IgD-negative memory B cell (primary cell): Measurements from ENCODE around the gene KRT79. TPM values are rescaled to one million over a fixed set of nuclear protein-coding genes. Genes with fewer than 3 reads are reported as not detected.
"Not testable (repeated sequence)": the region's sequence is repeated elsewhere in the genome, so short reads cannot be mapped to it uniquely, and the experiment has no call there.

Source experiments
- H3K27ac Mint-ChIP-seq, 3 donors: one replicate each; pipeline ENCODE4 v1.8.0; 2020 to 2022; ENCODE audit warnings: mild to moderate bottlenecking in 3 of 3, mixed read lengths in 3 of 3, moderate library complexity in 1 of 3
- H3K27me3 Mint-ChIP-seq: one replicate; pipeline ENCODE4 v1.8.0; 2021; ENCODE audit warnings: mixed read lengths
- H3K36me3 Mint-ChIP-seq: one replicate; pipeline ENCODE4 v1.8.0; 2020; ENCODE audit warnings: mild to moderate bottlenecking, mixed read lengths
- H3K4me1 Mint-ChIP-seq, 3 donors: one replicate each; pipeline ENCODE4 v1.8.0; 2020 to 2022; ENCODE audit warnings: mixed read lengths in 3 of 3, mild to moderate bottlenecking in 1 of 3
- H3K4me3 Mint-ChIP-seq, 4 donors: one replicate each; pipeline ENCODE4 v1.8.0; 2020 to 2022; ENCODE audit warnings: mild to moderate bottlenecking in 4 of 4, mixed read lengths in 4 of 4, moderate library complexity in 3 of 4
- H3K9me3 Mint-ChIP-seq, 3 donors: one replicate each; pipeline ENCODE4 v1.8.0; 2020 to 2021; ENCODE audit warnings: mixed read lengths in 3 of 3, mild to moderate bottlenecking in 1 of 3
- polyA plus RNA-seq: library from polyadenylated mRNA; unstranded; fragments of 300-500 nt; fragmentation: Illumina TruSeq; gene quantifications from one replicate; pipeline ENCODE4 v1.2.3, GENCODE V29; 2021

Gene KRT79
- polyA plus RNA-seq, 1 donor from 2014 or later, result not detected

DNA sequence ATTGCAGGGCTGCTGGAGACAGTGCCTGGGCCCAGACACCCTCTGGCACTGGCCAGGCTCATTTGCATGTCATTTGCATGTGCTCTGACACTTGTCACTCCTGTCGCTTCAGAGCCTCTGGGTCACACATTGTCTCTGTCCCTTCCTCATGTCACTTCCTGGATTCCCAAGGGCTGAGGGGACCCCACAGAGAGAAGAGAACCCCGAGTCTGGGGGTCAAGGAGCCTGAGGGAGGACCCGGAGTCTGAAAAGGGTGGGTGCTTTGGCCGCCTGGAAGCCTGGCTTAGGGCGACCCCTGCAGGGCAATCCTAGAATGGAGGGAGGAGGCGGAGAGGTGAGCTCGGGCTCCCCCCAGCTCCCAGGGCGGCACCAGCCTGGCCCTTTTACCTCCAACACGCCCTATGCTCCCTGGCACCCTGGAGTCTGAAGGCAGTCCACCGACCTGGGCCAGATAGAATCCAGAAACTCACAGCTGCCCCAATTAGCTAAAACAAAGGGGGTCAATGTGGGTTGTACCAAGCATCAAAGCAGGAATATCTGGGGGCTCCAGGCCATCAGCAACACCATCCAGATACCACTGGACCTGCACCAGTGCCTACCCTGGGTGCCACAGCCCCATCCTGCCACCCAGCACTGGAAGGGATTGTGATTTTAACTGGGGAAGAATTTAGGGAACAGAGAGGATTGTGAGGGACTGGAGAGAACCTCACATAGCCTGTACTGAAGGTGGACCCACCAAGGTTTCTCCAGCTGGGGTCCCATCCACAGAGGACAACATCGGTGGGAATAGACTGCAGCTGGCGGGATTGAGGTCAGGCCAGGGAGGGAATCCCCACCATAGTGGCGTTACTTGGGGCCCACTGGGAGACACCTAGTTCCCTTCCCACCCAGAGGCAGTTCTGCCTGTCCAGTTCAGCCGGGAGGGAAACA, 36.5 kb upstream of the KRT79 start:
- H3K36me3 Mint-ChIP-seq, result no peaks in the 10 kb centered on the region
- H3K27ac Mint-ChIP-seq, result no peak overlapping the region
- peaks cover 8% of the 10 kb centered on the region for H3K27me3 Mint-ChIP-seq
- H3K9me3 Mint-ChIP-seq, result no peaks in the 10 kb centered on the region
- peak overlapping the region in 3 of 4 donors; percentile 52 to 63 (median 53) for H3K4me3 Mint-ChIP-seq
- H3K4me1 Mint-ChIP-seq, result peaks cover 16 to 20% (median 20%) of the 10 kb centered on the region in 3 donors

DNA sequence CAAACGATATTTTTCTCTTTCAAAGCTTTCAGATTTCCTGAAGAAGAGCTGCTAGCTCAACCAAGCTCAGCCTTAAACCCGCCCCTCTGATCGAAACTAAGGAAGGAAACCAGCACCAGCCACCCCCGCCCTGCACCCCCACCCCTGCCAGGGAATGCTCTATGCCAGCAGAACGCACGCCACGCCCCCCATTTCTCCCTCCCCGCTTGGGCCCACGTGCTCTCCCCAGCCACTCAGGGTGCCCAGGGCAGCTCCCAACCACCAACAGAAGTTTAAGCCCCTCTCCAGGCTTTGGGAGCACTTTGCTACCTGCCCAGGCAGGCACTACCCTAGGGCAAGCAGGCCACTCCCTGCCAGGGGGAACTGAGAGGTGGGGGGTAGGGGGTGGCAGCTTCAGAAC, 33.5 kb upstream of the KRT79 start:
- Mint-ChIP-seq H3K27me3 (peaks cover 2% of the 10 kb centered on the region), H3K36me3 (no peaks in the 10 kb centered on the region), H3K9me3 (no peaks in the 10 kb centered on the region), H3K27ac (no peak overlapping the region), H3K4me3 (no peak overlapping the region), H3K4me1 (peaks cover 10 to 11% (median 10%) of the 10 kb centered on the region in 3 donors)

DNA sequence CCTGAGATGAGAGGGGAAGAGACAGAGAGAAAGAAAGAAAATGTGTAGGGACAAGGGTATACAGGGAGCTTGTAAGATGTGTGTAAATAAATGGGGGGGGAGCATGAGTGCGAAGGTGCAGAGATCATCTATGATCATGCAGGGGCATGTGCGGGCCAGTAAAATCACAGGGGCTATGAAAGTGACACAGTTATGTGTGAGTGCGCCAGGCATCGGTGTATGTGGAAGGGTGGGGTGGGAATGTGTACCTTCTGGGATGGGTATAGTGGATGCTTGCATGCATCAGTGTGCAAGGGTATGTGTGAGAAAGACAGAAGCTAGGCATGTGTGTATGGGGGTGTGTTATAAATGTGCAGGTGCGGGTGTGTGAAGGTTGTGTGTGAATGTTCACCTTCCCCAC, 33.0 kb upstream of the KRT79 start:
- Mint-ChIP-seq H3K4me1 (peaks cover 10 to 11% (median 10%) of the 10 kb centered on the region in 3 donors), H3K9me3 (no peaks in the 10 kb centered on the region), H3K27ac (no peak overlapping the region), H3K27me3 (peaks cover 2% of the 10 kb centered on the region), H3K4me3 (peak overlapping the region in 2 of 4 donors; percentile 19 to 37), H3K36me3 (no peaks in the 10 kb centered on the region)

DNA sequence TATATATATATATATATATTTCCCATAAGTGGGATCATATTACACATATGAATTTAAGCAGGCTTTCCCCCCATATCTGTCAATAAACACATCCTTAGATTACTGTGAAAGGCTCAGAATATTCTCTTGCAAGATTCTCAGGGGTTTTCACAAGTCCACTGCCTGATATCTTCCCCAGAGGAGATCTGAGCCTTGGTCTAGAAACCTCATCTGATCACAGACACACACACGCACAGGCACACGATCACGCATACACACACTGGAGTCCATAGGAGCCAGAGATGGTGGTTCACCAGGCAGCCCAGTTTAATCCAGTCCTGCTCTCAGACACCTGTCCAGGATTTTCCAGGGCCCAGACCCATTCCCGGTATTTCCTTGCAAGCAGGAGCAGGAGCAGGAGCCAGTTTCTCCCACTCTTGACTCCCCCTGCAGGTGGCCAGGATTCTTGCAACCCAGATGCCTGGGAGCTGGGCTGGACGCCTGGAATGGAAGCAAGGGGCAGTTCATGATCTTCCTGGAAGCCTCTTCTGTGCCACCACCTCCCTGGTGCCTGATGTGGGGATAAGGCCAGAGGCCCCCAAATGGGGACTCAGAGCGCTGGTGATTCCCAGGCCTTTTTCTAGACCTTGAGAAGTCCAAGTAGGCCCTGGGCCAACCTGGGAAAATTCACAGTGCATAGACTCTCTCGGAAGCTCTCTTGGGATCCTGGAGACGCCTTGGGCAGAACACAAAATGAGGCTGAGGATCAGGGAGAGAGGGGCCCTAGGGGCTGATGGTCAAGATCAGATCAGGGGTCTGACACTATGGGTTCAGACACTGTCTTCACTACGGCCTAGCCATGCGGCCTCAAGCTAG, 31.2 kb upstream of the KRT79 start:
- Mint-ChIP-seq H3K4me3 (peak overlapping the region in 1 of 4 donors; percentile 52), H3K36me3 (no peaks in the 10 kb centered on the region), H3K27me3 (peaks cover 2% of the 10 kb centered on the region), H3K9me3 (no peaks in the 10 kb centered on the region), H3K4me1 (peaks cover 5 to 11% (median 10%) of the 10 kb centered on the region in 3 donors), H3K27ac (no peak overlapping the region)

DNA sequence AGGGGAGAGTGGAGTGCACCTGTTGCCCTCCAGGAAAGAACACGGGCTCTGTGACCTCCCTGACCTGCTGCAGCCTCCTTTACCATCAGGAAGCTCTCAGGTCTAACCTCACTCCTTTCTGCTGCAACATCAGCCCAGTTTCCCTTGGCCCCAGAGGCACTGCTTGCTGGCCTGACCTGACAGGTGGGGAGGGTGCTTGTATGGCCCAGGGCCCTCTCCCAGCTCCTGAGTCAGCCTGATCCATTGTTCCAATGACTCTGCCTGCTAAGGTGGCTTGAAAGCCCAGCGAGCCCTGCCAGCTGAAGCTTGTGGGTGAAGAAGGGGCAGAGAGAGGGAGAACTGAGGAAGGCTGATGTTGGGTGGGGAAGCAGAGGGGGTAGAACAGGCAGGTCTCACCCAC, 27.9 kb upstream of the KRT79 start:
- Mint-ChIP-seq H3K27me3 (peaks cover under 1% of the 10 kb centered on the region), H3K27ac (no peak overlapping the region), H3K9me3 (no peaks in the 10 kb centered on the region), H3K36me3 (no peaks in the 10 kb centered on the region), H3K4me1 (peaks cover 0 to 1% (median 1%) of the 10 kb centered on the region in 3 donors), H3K4me3 (no peak overlapping the region)

DNA sequence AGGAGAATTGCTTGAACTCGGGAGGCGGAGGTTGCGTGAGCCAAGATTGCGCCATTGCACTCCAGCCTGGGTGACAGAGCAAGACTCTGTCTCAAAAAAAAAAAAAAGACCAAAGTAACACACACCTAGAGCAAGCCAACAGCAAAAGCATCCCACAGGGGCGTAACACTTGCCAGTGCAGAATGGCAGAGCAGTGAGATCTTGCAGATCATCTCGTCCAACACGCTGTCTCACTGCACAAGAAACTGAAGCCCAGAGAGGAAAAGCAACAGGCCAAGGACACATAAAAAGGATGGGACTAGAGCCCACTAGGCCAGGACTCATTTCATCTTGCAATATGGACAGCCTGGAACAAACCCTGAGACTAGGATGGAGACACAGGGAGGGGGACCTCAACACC, 27.4 kb upstream of the KRT79 start:
- no peaks in the 10 kb centered on the region for H3K36me3 Mint-ChIP-seq
- H3K27me3 Mint-ChIP-seq, result peaks cover 4% of the 10 kb centered on the region
- no peak overlapping the region for H3K4me3 Mint-ChIP-seq
- no peaks in the 10 kb centered on the region for H3K4me1 Mint-ChIP-seq
- H3K27ac Mint-ChIP-seq, result no peak overlapping the region
- no peaks in the 10 kb centered on the region for H3K9me3 Mint-ChIP-seq

DNA sequence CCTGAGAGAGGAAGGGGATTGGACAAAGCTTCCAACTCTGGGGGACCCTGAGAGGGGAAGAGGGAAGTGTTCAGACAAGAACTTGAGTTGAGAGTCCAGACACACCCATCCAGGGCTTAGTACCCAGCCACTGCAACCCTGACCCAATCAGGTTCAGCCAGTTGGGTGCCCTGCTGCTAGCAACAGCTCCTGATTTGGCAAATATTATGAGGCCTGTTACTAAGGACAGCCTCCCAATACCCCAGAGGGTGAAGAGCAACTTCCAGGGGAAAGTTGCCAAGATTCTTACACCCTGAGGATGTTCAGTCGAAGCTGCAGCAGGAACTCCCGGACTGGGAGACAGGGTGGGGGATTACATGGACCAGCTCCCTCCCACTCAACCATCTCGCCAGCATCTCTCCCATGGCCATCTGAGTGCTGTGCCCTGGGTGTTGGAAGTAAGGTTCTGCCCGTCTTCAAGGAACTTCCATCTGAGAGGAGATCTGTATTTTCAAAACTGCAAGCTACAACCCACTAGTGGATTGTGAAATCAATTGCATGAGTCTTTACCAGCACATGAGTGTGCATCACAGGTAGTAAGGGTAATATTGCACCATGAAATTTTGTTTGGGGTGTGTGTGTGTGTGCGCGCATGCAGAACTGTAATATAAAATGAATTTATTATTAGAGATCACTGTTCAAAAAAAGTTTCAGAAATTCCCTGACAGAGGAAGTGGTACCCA, 26.2 kb upstream of the KRT79 start:
- Mint-ChIP-seq H3K4me1 (no peaks in the 10 kb centered on the region), H3K9me3 (peaks cover 0 to 4% (median 0%) of the 10 kb centered on the region in 3 donors), H3K4me3 (no peak overlapping the region), H3K36me3 (no peaks in the 10 kb centered on the region), H3K27me3 (peaks cover 7% of the 10 kb centered on the region), H3K27ac (peak overlapping the region in 1 of 3 donors; percentile 62)

DNA sequence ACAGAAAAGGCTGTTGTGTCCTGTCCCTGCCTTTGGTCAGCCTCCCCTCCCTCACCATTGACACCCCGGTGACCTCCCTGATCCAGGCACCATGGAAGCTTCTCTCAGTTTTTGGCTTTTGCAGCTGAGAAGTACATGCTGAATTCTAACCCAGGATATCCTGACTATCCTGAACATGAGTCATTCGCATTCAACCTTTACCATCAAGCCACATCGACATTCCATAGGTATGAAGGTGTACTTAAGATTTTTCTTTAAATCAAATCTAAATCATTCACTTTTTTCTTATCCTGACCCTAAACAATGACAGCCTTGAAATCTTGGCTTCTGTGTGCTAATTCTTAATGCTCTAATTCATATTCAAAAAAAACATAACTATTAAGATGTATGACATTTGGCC, 23.4 kb upstream of the KRT79 start:
- Mint-ChIP-seq H3K9me3 (peaks cover 0 to 4% (median 0%) of the 10 kb centered on the region in 3 donors), H3K36me3 (no peaks in the 10 kb centered on the region), H3K4me3 (no peak overlapping the region), H3K27ac (no peak overlapping the region), H3K27me3 (peaks cover 12% of the 10 kb centered on the region), H3K4me1 (no peaks in the 10 kb centered on the region)

DNA sequence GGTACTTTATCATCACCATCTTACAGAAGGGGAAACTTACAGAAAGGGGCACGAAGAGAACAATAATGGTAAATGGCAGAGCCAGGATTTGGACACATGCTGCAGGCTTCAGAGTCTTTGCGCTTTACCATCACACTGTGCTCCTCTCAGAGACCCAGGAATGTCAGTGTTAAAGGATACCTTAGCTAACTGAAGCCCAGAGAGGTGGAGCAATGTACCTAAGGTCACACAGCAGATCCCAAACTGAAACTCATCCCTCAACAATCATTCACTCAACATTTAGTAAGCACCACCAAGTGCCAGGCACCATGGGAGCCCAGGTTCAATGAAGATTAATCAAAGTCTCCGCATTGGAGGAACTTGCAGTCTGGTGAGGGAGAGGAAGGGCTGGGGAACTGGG, 22.7 kb upstream of the KRT79 start:
- H3K4me1 Mint-ChIP-seq, result no peaks in the 10 kb centered on the region
- no peaks in the 10 kb centered on the region for H3K36me3 Mint-ChIP-seq
- H3K9me3 Mint-ChIP-seq, result peaks cover 0 to 4% (median 0%) of the 10 kb centered on the region in 3 donors
- peaks cover 19% of the 10 kb centered on the region for H3K27me3 Mint-ChIP-seq
- H3K4me3 Mint-ChIP-seq, result no peak overlapping the region
- no peak overlapping the region for H3K27ac Mint-ChIP-seq

DNA sequence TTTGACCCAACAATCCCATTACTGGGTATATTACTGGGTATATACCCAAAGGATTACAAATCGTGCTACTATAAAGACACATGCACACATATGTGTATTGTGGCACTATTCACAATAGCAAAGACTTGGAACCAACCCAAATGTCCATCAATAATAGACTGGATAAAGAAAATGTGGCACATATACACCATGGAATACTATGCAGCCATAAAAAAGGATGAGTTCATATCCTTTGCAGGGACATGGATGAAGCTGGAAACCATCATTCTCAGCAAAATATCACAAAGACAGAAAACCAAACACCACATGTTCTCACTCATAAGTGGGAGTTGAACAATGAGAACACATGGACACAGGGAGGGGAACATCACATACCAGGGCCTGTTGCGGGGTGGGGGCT, 22.0 kb upstream of the KRT79 start:
- not testable (repeated sequence) for H3K9me3 Mint-ChIP-seq, H3K4me3 Mint-ChIP-seq, H3K4me1 Mint-ChIP-seq, H3K36me3 Mint-ChIP-seq, H3K27ac Mint-ChIP-seq
- H3K27me3 Mint-ChIP-seq, result peaks cover 24% of the 10 kb centered on the region

DNA sequence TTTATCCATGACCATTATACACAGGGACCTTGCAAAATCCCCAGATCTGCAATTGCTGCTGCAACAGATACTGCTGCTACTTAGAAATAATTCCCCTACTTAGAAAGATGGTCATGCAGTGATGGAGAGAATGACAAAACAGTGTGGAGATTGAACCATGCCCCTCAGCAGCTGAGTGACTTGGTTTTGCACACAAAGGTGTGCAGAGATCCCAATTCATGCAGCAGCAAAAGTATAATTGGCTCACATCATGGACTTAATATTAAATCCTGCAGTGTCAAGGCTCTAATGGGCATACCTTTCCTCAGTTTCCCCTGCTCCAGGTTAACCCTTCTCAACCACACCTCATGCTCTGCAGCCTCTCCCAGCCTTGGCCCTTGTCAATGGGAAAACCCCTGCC, 17.7 kb upstream of the KRT79 start:
- Mint-ChIP-seq H3K27me3 (peaks cover 29% of the 10 kb centered on the region), H3K36me3 (no peaks in the 10 kb centered on the region), H3K4me1 (peaks cover 0 to 4% (median 3%) of the 10 kb centered on the region in 3 donors), H3K27ac (no peak overlapping the region), H3K9me3 (peaks cover 0 to 4% (median 0%) of the 10 kb centered on the region in 3 donors), H3K4me3 (no peak overlapping the region)

DNA sequence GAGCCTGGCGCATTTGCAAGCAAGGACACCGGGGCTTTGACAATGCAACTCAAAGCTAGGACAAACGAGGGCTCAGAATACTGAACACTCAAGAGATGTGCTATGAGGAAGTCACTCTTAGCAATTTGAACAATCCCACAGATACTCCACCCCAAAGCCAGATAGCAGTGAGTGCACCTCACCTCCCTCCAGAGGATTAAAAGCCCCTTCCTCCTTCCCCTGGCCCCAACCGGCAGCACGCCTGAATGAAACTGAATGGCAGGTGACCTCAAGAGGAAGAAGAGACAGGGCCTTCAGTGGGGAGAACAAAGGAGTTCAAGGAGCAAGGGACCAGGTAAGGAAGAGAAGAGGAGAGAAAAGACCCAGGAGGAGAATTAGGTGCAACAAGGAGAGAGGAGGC, 16.6 kb upstream of the KRT79 start:
- Mint-ChIP-seq H3K27me3 (peaks cover 27% of the 10 kb centered on the region), H3K27ac (no peak overlapping the region), H3K9me3 (peaks cover 0 to 1% (median 0%) of the 10 kb centered on the region in 3 donors), H3K4me3 (peak overlapping the region in 1 of 4 donors; percentile 31), H3K36me3 (no peaks in the 10 kb centered on the region), H3K4me1 (peaks cover 0 to 4% (median 3%) of the 10 kb centered on the region in 3 donors)

DNA sequence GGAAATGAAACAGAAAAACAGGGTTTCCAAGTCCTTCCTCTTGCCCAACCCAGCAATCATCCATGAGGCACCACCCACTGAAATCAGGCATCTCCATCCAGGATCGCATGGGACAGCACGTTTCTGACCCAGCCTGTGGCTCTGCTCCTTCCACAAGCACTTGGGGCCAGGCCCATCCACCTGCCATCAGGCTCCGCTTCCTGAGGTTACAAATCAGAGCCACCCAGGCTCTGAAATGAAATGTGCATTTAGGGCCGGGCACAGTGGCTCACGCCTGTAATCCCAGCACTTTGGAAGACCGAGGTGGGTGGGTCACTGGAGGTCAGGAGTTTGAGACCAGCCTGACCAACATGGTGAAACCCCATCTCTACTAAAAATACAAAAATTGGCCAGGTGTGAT, 15.4 kb upstream of the KRT79 start:
- Mint-ChIP-seq H3K27ac (no peak overlapping the region), H3K4me3 (no peak overlapping the region), H3K9me3 (no peaks in the 10 kb centered on the region), H3K27me3 (peaks cover 24% of the 10 kb centered on the region), H3K36me3 (peaks cover 2% of the 10 kb centered on the region), H3K4me1 (peaks cover 0 to 4% (median 3%) of the 10 kb centered on the region in 3 donors)

DNA sequence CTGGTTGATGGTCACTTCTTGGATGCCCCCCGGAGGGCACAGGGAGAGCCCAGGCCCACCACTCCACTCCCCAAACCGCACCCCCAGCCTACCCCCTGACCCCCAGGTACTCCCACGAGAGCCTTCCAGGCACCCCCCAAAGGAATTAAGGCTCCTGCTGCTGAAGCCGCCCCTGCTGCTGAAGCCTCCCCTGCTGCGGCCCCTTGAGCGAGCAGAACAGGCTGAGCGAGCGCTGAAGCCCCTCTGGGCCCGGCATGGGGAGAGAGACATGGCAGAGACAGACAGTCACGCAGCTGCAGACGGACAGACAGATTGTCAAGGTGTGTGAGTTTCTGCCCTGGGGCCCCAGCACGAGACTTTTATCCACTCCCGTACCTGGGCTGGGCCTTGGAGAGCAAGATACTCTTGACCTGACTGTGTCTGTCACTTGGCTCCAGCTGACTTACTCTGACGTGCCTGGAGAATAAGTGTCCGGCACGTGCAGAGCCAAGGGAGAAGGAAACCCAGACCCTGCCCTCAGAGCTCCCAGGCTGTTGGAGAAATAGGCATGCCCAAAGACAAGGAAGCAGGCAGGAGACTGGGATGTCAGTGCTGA, 14.6 kb upstream of the KRT79 start, which contains the start of gene KRT78:
Gene KRT78 (minus strand): TSS at position 334 of the 595 bp plus-strand sequence. CDS start 64 bp downstream, at position 270.
- H3K4me1 Mint-ChIP-seq, result peaks cover 0 to 4% (median 3%) of the 10 kb centered on the region in 3 donors
- peaks cover 2% of the 10 kb centered on the region for H3K36me3 Mint-ChIP-seq
- no peak within 1 kb of the TSS for H3K4me3 Mint-ChIP-seq
- no peak within 1 kb of the TSS for H3K27ac Mint-ChIP-seq
- no peaks in the 10 kb centered on the region for H3K9me3 Mint-ChIP-seq
- peaks cover 23% of the 10 kb centered on the region for H3K27me3 Mint-ChIP-seq
